GM12878 (cell line): ENCODE results near the gene PRSS8.
"Not testable (repeated sequence)": the region's sequence is repeated elsewhere in the genome, so short reads cannot be mapped to it uniquely, and the experiment has no call there.

ENCODE experiments used
- RCOR1 ChIP-seq: conservative IDR thresholded peaks from 2 replicates; pipeline ENCODE4 v1.6.1; 2012; ENCODE audit warnings: low read depth, low read length, improper control_type of control experiment
- SMAD1 ChIP-seq: fragments of 450-650 bp; IDR thresholded peaks from 2 replicates; pipeline ENCODE4 v1.6.1; 2018; ENCODE audit warnings: mild to moderate bottlenecking, low read depth; ENCODE audit not compliant: partially characterized antibody
- ZBTB11 ChIP-seq: fragments of 450-650 bp; formaldehyde crosslinking; IDR thresholded peaks from 2 replicates; pipeline ENCODE4 v1.5.0; 2022; ENCODE audit warnings: mild to moderate bottlenecking, missing genetic modification characterization
- TF ChIP-seq, protein P1 (sequence below), 3 experiments: IDR thresholded peaks in 2 of 3; conservative IDR thresholded peaks in 1 of 3; 2 replicates each; pipeline ENCODE4 v1.5.1; 2011; ENCODE audit warnings: low read depth in 3 of 3, low read length in 3 of 3, mild to moderate bottlenecking in 3 of 3, control low read depth in 2 of 3, moderate library complexity in 2 of 3, inconsistent platforms in 1 of 3, mixed read lengths in 1 of 3; ENCODE audit not compliant: control insufficient read depth in 2 of 3, insufficient read depth in 1 of 3; ENCODE audit errors: extremely low read depth in 1 of 3

- not testable (repeated sequence) for TF ChIP-seq RCOR1; SMAD1; ZBTB11 (CRISPR knock-in tag)
- TF ChIP-seq, protein P1, sequence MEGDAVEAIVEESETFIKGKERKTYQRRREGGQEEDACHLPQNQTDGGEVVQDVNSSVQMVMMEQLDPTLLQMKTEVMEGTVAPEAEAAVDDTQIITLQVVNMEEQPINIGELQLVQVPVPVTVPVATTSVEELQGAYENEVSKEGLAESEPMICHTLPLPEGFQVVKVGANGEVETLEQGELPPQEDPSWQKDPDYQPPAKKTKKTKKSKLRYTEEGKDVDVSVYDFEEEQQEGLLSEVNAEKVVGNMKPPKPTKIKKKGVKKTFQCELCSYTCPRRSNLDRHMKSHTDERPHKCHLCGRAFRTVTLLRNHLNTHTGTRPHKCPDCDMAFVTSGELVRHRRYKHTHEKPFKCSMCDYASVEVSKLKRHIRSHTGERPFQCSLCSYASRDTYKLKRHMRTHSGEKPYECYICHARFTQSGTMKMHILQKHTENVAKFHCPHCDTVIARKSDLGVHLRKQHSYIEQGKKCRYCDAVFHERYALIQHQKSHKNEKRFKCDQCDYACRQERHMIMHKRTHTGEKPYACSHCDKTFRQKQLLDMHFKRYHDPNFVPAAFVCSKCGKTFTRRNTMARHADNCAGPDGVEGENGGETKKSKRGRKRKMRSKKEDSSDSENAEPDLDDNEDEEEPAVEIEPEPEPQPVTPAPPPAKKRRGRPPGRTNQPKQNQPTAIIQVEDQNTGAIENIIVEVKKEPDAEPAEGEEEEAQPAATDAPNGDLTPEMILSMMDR (IDR thresholded peaks at IDR 0.05 in 2 of 3, conservative IDR thresholded peaks at IDR 0.05 in 1 of 3; ENCODE audit: control insufficient read depth in 2 of 3, extremely low read depth in 1 of 3, insufficient read depth in 1 of 3, low read depth in 3 of 3, low read length in 3 of 3) = not testable (repeated sequence)
These were observed 34.5 kb downstream of the PRSS8 start for GRCh38 chr16:31100876-31101641.
